Psoas muscle (tissue), 8 donors: ENCODE data around the gene MTSS2. TPM values are rescaled to one million over a fixed set of nuclear protein-coding genes. Genes with fewer than 3 reads are reported as not detected.
"Not testable (repeated sequence)": the region's sequence is repeated elsewhere in the genome, so short reads cannot be mapped to it uniquely, and the experiment has no call there.

Source experiments
- ATAC-seq, 4 donors: fragments of 200-7000 bp; cut with Tn5 transposase; one replicate each; pipeline ENCODE4 v1.9.1; 2020; ENCODE audit warnings: moderate library complexity in 3 of 4, mild to moderate bottlenecking in 2 of 4
- DNase-seq, 2 donors: peaks; one replicate each; pipeline ENCODE4 v3.0.0-alpha.2; 2020
- H3K27ac ChIP-seq: fragments of 200-600 bp; one replicate; pipeline ENCODE4 v1.8.0; 2022
- H3K27me3 ChIP-seq, 3 donors: fragments of 200-600 bp in 1 of 3; one replicate each; pipeline versions ENCODE4 v1.6.1 to v1.8.0; 2013 to 2022; ENCODE audit warnings: low read length in 2 of 3, mild to moderate bottlenecking in 2 of 3, moderate library complexity in 1 of 3; ENCODE audit not compliant: insufficient read depth in 3 of 3
- H3K36me3 ChIP-seq, 2 donors: fragments of 200-600 bp in 1 of 2; one replicate each; pipeline versions ENCODE4 v1.6.1 to v1.8.0; 2013 to 2022; ENCODE audit warnings: low read depth in 1 of 2, mild to moderate bottlenecking in 1 of 2, moderate library complexity in 1 of 2; ENCODE audit not compliant: insufficient read depth in 1 of 2
- H3K4me1 ChIP-seq: fragments of 200-600 bp; one replicate; pipeline ENCODE4 v1.8.0; 2022
- H3K4me3 ChIP-seq: fragments of 200-600 bp; one replicate; pipeline ENCODE4 v1.8.0; 2022; ENCODE audit warnings: mild to moderate bottlenecking
- H3K9me3 ChIP-seq: fragments of 200-600 bp; one replicate; pipeline ENCODE4 v1.8.0; 2022
- WGBS, 3 donors: extraction: QIAGEN DNeasy Blood & Tissue Kit; methylation state at CpG; one replicate each; pipeline versions ENCODE4 v1.1.6 to v1.1.7; 2013; 5-methylcytosine and 5-hydroxymethylcytosine counted together
- intact Hi-C, 2 donors: fragments of 100-400 bp; cut with DNase I; formaldehyde crosslinking; loops; one replicate each; pipeline versions ENCODE4 v1.11.0 to v1.14.2; 2022
- polyA plus RNA-seq, 3 donors: library from polyadenylated mRNA; stranded (reverse); fragments of 200-250 nt; gene quantifications; one replicate each; pipeline ENCODE4 v1.2.3, GENCODE V29; 2013
- total RNA-seq, 4 donors: library from RNA; stranded (reverse); fragmentation: NEBNext Ultra II Directional in 2 of 4; extraction: Animal tissue kit (Norgen Biotek cat#: 25700) in 2 of 4; gene quantifications; one replicate each; pipeline versions ENCODE4 v1.2.1 to v1.2.4, GENCODE V29; 2021 to 2023
- TF ChIP-seq, protein P1 (sequence below): fragments of 200-600 bp; IDR thresholded peaks from one replicate; pipeline ENCODE4 v1.8.0; 2022; ENCODE audit warnings: antibody characterized with exemption
- donor health status: healthy with polysubstance abuse.
- donor health status: DM: no; HTN: no; CAD: no; lungs with moderate emphysema.
- donor health status: Bipolar disorder and iron deficiency.
- donor health status: healthy.
- donor health status: DM: yes; HTN: yes; CAD: no.
- donor health status: DM: no; HTN: no; CAD: no.
- donor health status: DM: no; HTN: no; CAD: no.
- donor health status: DM: yes; HTN: yes; CAD: no.

The MTSS2 gene
- total and polyA plus RNA-seq, 7 donors, result 50.0 to 166 (median 107) TPM

DNA sequence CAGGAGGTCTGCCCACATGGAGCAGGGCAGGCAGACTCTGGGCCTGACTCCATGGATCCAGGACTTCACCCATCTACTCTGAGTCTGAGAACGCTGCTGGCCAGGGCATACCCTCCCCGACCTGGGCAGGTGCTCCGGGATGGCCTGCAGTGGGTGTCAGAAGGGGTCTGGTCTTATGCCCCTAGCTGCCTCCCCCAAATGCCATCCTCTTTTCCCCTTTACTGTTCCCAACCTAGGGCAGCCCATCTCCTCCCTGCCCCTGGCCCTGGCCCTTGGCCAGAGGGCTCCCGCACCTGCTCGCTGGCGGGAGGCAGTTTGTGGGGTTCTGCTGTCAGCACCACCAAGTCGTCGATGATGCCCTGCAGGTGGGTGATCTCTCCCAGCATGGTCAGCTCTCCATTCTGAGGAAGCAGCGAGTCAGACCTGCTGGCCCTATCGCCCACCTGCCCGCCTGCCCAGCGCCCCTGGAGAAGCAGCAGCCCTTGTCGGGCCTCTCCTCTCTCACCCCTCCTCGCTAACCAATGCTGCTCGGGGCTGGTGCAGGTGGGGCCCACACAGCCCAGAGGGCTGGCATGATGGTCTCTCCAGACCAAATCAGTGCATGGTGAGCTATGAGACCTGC is 8.2 kb downstream of the MTSS2 start:
- Histone ChIP-seq H3K4me1 (peaks cover 17% of the 10 kb centered on the region), H3K36me3 (peaks cover 8 to 83% of the 10 kb centered on the region in 2 donors), H3K27me3 (no peaks in the 10 kb centered on the region), H3K9me3 (no peaks in the 10 kb centered on the region), H3K27ac (no peak overlapping the region), H3K4me3 (no peak overlapping the region)
- intact Hi-C loops, result no loop called here
- TF ChIP-seq, protein P1, sequence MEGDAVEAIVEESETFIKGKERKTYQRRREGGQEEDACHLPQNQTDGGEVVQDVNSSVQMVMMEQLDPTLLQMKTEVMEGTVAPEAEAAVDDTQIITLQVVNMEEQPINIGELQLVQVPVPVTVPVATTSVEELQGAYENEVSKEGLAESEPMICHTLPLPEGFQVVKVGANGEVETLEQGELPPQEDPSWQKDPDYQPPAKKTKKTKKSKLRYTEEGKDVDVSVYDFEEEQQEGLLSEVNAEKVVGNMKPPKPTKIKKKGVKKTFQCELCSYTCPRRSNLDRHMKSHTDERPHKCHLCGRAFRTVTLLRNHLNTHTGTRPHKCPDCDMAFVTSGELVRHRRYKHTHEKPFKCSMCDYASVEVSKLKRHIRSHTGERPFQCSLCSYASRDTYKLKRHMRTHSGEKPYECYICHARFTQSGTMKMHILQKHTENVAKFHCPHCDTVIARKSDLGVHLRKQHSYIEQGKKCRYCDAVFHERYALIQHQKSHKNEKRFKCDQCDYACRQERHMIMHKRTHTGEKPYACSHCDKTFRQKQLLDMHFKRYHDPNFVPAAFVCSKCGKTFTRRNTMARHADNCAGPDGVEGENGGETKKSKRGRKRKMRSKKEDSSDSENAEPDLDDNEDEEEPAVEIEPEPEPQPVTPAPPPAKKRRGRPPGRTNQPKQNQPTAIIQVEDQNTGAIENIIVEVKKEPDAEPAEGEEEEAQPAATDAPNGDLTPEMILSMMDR, result no peak
- ATAC-seq (no peak), DNase-seq (peak; percentile 15 to 44)
- 79 to 91% (median 81%) methylated on average over 14 to 15 of the region's 15 CpGs for WGBS, 3 donors

DNA sequence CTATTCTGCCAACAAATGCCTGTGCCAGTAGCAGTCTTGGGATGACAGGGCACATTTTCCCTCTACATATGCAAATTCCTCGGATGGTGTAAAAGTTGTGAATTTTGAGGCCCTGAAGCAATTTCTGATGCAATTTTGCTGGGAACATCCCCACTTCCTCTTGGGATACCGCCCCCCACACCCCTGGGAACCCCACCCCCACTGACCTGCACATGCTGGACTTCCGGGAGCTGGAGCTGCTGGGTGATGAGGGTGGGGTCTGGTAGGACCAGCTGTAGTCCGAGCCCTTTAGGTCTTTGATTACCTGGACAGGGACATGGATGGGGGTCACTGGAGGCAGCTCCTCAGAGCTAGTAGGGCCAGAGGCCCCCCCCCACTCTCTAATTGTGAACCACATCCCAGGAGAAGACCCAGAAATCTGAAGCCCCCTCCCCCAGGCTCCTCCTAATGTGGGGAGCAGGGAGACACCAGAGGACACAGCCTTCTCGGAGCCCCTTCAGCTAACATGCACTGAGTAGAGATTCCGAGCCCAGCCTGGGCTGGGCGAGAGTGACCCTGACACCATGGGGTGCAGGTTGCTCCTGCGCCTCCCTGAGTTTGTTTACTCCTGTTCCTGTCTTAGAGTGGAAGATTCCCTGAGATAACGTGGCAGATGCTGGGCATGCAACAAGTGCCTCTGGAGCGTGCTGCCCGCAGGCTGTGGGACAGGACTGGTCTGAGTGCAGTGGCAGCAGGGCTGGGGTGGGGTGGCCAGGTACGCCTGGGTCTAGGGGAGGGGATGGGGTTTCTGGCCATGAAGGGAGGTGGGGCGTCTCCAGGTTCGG is 9.0 kb downstream of the MTSS2 start:
- Histone ChIP-seq H3K4me1 (peaks cover 11% of the 10 kb centered on the region), H3K9me3 (no peaks in the 10 kb centered on the region), H3K4me3 (no peak overlapping the region), H3K36me3 (peaks cover 8 to 89% of the 10 kb centered on the region in 2 donors), H3K27me3 (no peaks in the 10 kb centered on the region), H3K27ac (no peak overlapping the region)
- TF ChIP-seq, protein P1, result no peak
- ATAC-seq (no peak), DNase-seq (peak; percentile 26 to 28)
- WGBS, 3 donors, result 82 to 90% (median 90%) methylated on average over 14 of the region's 14 CpGs
- intact Hi-C loops, result no loop called here

DNA sequence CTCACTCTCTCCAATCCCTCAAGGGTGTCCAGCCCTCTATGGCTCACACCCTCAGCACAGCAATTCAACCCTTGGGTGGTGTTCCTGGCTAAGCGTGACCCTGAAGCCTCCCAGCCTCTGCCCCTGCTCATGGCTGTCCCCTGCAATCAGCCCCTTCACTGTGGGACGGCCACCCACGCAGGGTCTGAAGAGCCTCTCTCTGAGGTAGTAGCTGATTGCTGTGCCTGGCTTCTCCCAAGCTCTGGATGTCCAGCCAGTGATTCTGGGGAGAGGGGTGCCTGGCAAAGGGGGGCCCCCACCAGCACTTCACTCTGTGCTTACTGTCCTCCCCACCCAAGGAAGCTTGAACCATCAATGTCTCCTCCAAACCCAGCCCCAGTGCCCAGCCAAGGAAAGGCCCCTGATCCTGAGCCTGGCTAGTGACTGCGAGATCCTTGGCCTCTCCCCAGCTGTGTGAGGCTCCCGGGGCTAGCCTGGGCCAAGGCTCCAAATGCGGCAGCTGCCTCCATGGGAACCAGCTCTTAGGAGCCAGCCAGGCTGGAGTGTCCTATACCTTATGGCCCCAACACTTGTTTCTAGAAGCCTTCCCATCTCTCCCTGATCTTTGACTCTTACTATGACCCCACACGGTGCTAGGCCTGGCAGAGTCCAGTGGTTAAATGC is 9.9 kb downstream of the MTSS2 start:
- Histone ChIP-seq H3K27ac (no peak overlapping the region), H3K9me3 (no peaks in the 10 kb centered on the region), H3K27me3 (no peaks in the 10 kb centered on the region), H3K4me3 (no peak overlapping the region), H3K36me3 (peaks cover 8 to 97% of the 10 kb centered on the region in 2 donors), H3K4me1 (peaks cover 3% of the 10 kb centered on the region)
- DNase-seq (peak; percentile 31 to 68), ATAC-seq (peak; percentile 29 to 51 (median 42))
- 50 to 54% (median 51%) methylated on average over 7 of the region's 7 CpGs for WGBS, 3 donors
- intact Hi-C loops, result no loop called here
- TF ChIP-seq, protein P1, result no peak

DNA sequence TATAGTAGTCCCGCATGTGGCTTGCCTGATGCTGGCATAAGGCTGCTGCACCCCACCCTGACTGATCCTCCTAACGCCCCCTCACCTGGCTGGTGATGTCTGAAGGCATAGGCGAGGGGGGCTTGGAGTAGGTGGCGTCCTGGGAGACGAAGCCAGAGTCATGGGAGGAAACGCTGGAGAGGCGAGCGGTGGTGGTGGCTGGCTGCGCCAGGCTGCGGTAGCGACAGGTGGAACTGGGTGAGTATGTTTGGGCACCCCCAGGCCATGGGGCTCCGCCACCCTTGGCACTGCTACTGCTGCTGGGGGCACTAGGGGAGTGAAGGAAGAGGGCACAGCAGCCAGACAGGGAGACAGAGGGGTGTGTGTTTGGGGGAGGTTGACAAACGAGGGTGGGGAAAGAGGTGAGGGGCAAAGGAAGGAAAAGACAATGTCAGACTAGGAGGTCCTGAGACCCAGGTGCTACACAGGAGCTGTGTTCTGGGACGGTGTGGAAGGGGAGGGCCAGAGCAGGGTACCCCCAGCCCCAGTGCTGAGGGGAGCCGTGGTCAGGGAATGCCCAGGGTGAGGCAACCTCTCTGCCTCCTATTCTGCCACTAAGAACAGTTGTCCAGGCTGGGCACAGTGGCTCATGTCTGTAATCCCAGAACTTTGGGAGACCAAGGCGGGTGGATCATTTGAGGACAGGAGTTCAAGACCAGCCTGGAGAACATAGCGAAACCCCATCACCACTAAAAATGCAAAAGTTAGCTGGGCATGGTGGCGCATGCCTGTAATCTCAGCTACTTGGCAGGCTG is 11.4 kb downstream of the MTSS2 start:
- ATAC-seq (no peak), DNase-seq (peak; percentile 10 to 38)
- no peak overlapping the region for H3K27ac ChIP-seq
- no peak overlapping the region for H3K4me3 ChIP-seq
- no peaks in the 10 kb centered on the region for H3K9me3 ChIP-seq
- H3K4me1 ChIP-seq, result no peaks in the 10 kb centered on the region
- peaks cover 8 to 99% of the 10 kb centered on the region in 2 donors for H3K36me3 ChIP-seq
- 82 to 91% (median 83%) methylated on average over 18 of the region's 18 CpGs for WGBS, 3 donors
- no peaks in the 10 kb centered on the region for H3K27me3 ChIP-seq
- intact Hi-C loops, result no loop called here
- TF ChIP-seq, protein P1, result no peak

DNA sequence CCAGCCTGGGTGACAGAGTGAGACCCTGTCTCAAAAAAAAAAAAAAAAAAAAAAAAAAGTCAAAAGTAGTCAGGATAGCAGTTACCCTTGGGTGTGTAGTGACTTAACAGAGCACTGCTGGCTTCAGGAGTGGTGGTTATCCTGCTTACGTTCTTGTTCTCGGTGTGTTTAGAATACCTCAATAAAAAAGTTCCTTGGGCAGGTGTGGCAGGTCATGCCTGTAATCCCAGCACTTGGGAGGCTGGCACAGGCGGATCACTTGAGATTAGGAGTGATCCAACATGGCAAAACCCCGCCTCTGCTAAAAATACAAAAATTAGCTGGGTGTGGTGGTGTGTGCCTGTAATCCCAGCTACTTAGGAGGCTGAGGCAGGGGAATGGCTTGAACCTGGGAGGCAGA is 14.9 kb downstream of the MTSS2 start:
- H3K27ac ChIP-seq, intact Hi-C loops, H3K27me3 ChIP-seq, ATAC-seq, H3K9me3 ChIP-seq, H3K4me3 ChIP-seq, H3K4me1 ChIP-seq: not testable (repeated sequence)
- peaks cover 11 to 99% of the 10 kb centered on the region in 2 donors for H3K36me3 ChIP-seq
- DNase-seq, result peak; percentile 5 to 23
- 91 to 96% (median 95%) methylated on average over 4 of the region's 4 CpGs for WGBS, 3 donors
